HFF-Myc (cell line): ENCODE data around the gene EPAS1.

Experiments
- DNase-seq: peaks from one replicate; pipeline ENCODE4 v3.0.0-alpha.2; 2011; ENCODE audit warnings: low read depth; ENCODE audit errors: extremely low read depth
- H3K4me3 ChIP-seq: replicated peaks from 2 replicates; pipeline ENCODE4 v1.5.1; 2011; ENCODE audit warnings: low read depth, mild to moderate bottlenecking, control low read depth, low read length
- TF ChIP-seq, protein P1 (sequence below): IDR thresholded peaks from 2 replicates; pipeline ENCODE4 v1.5.1; 2012; ENCODE audit warnings: mild to moderate bottlenecking, low read depth, low read length, control low read depth; ENCODE audit errors: missing control alignments

EPAS1 gene

DNA sequence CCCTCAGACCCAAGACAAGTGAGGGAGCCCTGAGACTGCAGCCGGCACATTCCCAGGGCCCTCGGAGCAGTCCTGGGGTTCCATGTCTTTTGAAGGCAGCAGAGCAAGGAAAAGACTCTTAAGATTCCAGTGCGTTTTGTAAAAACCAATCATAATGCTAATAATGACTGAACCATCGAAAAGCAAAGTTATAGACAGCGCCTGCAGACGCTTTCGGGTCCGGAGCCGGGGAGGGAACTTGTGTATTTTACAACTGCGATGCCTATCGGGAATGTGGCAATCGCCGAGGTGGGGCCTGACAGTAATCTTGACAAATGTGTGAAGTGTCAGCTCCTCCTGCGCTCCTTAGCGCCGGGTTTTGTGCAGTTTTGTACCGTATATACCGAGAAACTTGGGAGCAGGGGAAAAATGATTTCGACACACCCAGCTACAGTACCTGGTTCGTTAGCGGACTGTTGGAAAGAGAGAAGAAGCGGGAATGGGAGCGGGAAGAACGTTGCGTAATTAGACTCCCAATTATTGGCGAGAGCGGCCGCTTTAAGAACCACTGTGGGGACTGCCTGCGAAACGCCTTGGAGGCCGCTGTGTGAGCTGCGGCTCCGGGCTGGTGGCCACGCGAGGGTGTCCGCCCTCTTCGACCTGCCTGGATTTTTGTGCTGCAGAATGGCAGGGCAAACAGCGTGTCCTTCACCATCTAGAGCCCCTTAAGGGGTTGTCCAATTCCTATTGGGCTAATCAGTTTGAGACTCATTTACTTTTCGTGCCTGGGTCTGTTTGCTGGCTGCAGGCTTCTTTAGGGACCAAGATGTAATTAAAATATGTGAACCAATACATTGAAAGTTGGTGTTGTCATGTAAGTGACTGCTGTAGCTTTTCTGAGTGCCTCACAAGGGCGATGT, 2.4 kb downstream of the EPAS1 start:
- no peak for DNase-seq
- peak overlapping the region; percentile 55 for H3K4me3 ChIP-seq
- TF ChIP-seq, protein P1, sequence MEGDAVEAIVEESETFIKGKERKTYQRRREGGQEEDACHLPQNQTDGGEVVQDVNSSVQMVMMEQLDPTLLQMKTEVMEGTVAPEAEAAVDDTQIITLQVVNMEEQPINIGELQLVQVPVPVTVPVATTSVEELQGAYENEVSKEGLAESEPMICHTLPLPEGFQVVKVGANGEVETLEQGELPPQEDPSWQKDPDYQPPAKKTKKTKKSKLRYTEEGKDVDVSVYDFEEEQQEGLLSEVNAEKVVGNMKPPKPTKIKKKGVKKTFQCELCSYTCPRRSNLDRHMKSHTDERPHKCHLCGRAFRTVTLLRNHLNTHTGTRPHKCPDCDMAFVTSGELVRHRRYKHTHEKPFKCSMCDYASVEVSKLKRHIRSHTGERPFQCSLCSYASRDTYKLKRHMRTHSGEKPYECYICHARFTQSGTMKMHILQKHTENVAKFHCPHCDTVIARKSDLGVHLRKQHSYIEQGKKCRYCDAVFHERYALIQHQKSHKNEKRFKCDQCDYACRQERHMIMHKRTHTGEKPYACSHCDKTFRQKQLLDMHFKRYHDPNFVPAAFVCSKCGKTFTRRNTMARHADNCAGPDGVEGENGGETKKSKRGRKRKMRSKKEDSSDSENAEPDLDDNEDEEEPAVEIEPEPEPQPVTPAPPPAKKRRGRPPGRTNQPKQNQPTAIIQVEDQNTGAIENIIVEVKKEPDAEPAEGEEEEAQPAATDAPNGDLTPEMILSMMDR: no peak

DNA sequence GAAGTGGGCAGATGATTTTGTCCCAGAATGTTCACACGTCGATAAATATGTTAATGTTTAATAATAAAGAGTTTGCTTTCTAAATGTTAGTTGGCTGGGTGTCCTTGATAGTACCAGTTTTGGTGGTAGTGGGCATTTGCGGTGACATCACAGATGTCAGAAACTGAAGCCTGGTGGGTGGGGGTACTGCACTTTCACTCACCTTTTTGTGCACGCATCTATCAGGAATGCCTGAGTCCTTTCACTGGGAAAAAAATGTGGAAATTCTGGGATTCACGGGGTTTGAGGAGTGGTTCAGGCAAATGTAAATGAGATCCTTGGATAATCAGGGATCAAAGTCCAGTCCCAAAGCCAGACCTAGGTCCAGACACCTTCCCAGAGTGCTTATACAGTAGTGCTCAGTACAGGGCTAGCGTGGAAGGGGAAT, 3.2 kb downstream of the EPAS1 start:
- TF ChIP-seq, protein P1: no peak
- peak overlapping the region; percentile 55 for H3K4me3 ChIP-seq
- DNase-seq: no peak

DNA sequence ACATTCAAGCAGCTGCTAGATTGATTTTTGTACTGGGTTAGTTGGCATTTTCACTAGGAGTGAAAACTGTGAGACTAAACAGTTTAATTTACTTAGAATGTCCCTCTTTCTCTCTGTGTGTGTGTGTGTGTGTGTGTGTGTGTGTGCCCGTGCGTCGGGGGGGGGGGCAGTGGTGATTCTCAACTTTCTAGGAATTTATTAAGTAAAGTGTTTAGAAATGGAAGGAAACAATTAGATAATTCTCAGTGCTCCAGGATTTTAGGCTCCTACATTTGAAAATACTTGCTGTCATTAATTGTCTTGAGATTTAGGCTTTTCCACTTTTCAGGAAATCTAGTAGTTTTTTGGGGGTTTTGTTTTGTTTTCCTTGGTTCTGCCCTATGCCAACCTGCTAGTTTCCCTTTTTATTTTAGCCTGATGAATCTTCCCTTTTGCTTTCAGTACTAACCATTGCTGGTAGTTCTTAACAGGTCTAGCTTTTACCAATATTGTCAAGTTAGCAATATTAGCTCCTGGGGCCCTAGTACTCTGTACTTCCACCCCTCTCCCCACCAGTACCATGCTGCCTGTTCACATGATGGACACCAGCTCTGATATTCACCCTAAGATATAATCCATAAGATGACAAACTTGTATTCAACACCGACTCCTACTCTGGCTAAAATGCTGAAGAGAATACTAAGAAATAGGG, 4.9 kb downstream of the EPAS1 start:
- no peak overlapping the region for H3K4me3 ChIP-seq
- no peak for DNase-seq
- TF ChIP-seq, protein P1: no peak

DNA sequence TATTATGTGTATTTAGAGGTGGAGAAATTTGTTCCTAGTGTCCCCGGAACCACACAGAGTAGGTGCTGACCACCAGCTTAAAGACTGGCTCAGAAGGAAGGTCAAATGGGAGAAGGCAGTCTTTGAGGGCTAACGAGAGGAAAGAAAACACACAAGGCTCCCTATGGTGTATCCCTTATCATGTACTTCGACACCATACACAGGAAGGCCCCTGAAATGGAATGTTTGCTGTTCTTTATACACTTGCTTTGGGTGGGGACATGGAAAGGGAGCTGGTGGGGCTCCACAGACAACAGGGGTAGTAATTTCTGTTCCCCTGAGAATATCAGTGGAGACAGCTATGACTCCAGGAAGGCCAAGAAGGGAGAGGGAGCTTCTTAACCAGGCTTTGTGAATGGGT, 6.0 kb downstream of the EPAS1 start:
- H3K4me3 ChIP-seq: no peak overlapping the region
- TF ChIP-seq, protein P1: no peak
- no peak for DNase-seq

DNA sequence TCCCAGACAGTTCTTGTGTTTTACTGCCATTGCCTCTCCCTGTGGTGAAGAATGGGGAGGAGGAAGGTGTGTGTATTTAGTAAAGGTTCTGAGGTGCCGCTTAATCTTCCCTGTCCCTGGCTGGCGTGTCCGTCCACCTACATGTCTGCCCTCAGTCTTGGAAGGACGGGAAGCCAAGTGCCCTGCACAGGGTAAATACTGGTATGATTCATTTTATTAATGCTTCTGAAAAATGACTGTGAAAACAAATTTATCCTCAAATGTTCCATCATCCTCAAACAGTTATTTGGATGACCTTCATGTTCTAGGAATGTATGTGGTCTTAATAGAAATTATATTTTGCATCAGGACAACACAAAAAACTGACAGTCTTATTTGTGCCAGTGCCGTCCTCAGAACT, 6.6 kb downstream of the EPAS1 start:
- TF ChIP-seq, protein P1: no peak
- H3K4me3 ChIP-seq: no peak overlapping the region
- DNase-seq: no peak

DNA sequence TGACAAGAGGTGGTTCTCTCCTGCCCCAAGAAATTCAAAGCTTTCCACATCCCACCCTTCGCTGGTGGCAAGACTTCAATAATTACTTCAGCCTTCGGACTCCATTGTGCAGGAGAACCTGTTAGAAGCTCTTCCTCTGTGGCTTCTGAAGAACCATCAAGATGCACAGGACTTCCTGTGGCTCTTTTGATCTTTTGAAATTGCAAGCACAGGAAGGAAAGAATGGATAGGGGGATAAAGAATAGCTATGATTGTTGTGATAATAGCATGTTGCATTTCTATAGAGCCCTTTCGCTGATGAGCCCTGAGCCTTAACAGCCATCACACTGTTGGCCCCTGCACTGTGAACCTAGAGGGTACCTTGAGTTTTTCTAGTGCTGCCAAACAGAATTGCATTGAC, 7.4 kb downstream of the EPAS1 start:
- DNase-seq: no peak
- no peak overlapping the region for H3K4me3 ChIP-seq
- TF ChIP-seq, protein P1: no peak
